ENCODE measurements around the gene NKIRAS1.

DNA sequence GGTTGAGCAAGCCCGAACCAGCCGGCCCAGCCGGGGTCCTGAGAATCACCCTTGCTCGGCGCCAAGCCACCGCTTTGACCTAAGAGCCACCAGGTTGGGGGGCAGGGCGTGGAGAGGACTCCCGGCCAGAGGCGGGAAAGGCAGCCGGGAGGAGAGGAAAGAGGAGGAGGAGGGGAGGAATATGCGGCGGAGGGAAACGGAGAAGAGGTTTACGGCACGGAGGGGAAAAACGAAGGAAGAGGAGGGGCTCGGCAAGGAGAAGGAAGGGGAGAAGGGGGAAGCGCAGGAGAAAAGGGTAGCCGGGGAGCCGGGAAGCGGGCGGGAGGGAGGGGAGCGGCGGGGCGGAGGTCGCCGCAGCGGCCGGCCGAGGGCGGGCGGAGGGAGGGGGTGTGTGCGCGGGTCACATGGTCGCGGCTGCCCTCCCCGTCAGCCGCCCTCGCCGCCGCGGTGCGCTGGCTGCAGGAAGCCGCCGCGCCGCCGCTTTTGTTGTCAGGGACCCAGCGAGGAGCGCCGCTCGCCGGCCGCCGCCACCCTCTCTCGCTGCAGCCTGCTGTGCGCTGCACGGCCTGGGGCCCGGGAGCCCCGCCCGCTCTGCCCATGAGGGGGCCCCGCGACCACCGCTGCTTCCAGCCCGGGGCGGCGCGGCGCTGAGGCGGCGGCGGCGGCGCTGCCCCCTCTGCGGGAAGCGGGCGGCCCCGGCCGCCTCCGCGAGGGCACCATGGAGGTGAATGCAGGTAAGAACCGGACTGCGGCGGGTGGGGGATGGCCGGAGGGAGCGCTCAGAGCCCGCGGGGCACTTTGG, 28.3 kb upstream of the NKIRAS1 start, which contains the start of gene NR1D2:
- no peak for TF ChIP-seq NFRKB (IDR thresholded peaks at IDR 0.05)
- TF ChIP-seq TARDBP (IDR thresholded peaks at IDR 0.05): no peak
- TF ChIP-seq BHLHE40 (IDR thresholded peaks at IDR 0.05; ENCODE audit: borderline replicate concordance): no peak
- TF ChIP-seq ZNF384 (IDR thresholded peaks at IDR 0.05): no peak

Measured in HEK293T (cell line).